DLD1 (cell line): ENCODE data around the gene TMCC3.

Source experiments
- in situ Hi-C: cut with HindIII; loops from 2 replicates; pipeline ENCODE4 v1.10.0; 2017; ENCODE audit warnings: low sequenced_read_pairs

The TMCC3 gene

DNA sequence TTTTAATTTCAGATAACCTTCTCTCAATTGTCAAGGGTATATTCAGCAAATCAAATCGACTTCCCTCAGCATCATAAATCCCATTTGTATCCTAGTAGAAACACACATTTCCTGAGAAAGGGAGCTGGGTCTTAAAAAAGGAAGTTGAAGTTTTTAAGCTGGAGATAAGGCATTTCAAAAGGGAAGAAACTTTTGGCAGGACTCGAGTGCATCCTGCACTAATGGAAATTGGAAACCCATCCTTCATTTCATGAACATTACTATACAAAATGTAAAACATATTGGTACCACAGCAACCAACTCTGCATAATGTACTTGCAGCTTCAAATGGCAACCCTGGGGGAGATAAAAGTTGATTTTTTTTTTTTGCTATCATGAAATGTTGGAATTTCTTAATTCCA is 23.7 kb upstream of the TMCC3 start:
- in situ Hi-C loops = no loop called here

DNA sequence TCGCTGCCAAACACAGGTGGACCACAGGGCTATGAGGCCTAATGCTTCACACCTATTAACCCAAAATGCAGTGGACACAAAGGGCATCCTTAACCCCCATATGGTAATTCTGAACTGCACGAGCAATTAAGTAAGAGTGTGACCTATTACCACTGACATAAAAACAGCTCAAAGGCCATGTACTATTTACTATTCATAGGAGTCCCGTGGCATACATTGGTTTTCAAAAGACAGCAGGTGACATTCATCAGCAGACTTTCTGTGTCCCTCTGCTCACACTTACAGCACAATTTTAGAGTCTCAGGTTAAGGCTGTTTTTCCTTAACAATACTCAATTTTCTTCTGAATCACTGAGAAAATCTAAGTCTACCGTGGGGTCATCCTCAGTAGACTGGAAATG is 23.1 kb upstream of the TMCC3 start:
- in situ Hi-C loops = no loop called here

DNA sequence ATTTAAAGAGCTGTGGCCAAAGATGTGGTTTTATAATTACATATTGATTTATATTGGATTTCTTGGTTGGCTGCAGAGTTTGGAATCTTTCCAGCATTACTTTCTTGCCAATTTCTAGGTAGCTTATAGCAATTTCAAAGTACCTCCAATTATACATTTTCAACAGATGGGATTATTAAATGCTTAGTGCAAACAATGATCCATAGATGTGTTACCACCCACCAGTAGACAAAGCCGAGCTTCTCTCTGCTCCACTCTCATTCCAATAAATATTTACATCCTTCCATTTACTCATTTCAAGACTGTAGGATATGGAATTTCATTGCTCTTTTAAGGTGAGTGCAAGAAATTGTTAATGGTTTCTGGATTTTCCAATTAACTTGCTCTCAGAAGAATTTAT is 21.6 kb upstream of the TMCC3 start:
- in situ Hi-C loops = no loop called here

DNA sequence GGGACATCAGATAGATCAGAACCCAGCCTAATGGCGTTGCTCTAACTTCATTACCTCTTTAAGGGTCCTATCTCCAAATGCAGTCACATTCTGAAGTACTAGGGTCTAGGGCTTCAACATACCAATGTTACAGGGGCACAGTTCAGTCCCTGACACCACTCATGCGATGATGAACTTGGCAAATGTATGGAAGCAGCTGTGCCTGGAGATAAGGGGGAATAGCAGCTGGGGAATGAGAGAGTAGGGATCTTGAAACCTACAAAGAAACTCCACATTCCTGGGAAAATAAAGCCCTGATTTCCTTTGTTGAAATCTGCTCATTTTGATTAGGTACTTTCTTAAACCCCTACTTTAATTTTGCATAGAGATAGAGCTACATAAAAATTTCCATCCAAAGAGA is 20.5 kb upstream of the TMCC3 start:
- in situ Hi-C loops = no loop called here

DNA sequence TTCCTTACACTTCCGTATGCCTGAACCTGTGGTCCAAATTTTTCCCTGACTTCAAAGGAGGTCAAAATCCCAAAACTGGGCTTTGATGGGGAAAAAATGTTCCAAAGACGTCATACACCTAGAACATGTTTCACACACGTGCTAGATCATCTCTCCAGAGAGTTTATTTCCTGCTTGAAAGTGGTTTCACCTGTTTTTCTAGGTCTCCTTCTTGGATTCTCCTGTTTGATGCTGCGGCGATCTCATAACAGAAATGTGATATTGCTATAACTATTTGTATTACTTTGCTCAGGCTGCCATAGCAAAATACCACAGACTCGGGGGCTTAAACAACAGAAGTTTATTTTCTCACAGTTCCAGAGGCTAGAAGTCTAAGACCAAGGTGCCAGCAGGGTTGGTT is 19.7 kb upstream of the TMCC3 start:
- in situ Hi-C loops = no loop called here

DNA sequence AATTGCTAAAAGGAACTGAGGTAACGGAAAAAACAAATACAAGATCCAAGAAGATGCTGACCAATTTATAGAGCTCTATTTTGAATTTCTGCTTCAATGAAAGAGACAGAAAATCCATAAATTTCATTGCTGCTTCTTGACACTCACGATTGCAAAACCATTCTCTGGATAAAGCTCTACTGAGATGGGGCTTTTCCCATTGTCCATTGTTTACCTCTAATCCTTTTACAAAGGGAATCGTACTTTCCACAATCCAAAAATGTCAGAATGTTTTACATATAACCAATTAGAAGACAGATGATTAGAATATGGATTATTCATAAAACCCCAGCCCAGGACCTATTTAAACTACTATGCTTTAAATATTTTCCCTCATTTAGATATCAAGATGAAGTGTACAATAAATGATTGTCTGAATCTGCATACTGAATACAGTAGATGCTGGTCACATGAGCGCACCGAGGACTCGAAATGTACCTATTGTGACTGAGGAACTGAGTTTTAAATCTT is 16.7 kb upstream of the TMCC3 start:
- in situ Hi-C loops = no loop called here

DNA sequence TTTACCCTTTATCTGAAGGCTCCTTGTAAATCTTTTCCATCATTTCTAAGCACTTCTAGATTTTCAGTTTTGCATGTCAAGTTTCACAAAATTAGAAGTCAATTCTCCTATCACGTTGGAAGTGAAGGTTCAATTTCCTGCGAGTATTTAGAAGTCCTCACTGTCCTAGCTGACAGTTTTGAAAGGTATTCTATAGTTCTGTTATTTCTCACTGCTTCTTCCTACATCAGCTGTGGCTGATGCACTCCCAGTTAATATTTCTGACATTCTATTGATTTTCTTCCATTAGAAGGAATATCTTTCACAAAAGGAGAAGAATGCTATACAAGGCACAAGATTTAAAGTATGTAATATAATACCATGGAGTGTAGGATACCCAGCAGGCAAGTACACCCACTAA is 15.8 kb upstream of the TMCC3 start:
- in situ Hi-C loops = no loop called here

DNA sequence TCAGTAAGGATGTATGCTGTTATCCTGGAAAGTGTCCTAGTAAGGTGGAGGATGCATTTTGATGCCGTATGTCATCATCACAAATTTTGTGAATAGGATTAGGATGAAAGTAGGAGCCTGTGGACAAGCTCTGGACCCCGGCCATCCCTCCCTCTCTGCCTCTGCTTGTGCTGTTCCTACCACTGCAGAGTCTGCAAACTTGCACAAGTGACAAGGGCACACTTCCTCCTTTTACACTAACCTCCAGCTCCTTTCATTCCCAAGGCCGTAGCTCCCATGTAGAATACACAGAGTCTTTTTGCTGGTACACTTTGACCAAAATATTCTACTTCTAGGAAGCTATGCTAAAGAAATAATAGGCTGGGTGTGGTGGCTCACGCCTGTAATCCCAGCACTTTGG is 13.3 kb upstream of the TMCC3 start:
- in situ Hi-C loops = no loop called here

DNA sequence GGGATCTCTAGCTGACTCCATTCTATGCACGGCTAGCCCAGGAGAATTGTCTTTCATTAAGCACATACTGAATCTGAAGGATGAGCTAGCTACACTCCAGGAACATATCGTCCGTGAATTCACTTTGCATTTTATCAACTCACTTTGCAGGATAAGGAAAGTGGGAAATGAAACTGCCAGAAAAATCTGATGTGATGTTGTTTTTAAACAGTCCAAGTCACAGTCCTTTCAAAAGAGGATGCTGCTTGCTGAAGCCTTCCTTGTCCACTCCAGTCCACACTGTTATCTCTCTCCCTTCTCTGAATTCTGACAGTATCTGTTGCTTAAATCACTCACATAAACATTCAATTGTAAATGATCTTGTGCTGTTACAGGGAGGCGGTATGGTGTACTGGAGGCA is 12.7 kb upstream of the TMCC3 start:
- in situ Hi-C loops = no loop called here

DNA sequence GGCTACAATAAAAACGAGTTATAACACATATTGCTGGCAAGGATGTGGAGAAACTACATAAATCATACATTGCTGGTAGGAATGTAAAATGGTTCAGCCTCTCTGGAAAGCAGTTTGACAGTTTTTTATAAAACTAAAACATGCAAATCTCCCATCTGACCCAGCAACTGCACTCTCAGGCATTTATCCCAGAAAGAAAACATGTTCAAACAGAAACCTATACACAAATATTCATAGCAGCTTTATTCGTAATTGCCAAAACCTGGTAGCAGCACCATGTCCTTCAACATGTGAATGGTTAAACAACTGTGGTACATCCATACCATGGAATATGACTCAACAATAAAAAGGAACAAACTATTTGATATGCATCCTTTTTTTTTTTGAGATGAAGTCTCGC is 10.1 kb upstream of the TMCC3 start:
- in situ Hi-C loops = no loop called here

DNA sequence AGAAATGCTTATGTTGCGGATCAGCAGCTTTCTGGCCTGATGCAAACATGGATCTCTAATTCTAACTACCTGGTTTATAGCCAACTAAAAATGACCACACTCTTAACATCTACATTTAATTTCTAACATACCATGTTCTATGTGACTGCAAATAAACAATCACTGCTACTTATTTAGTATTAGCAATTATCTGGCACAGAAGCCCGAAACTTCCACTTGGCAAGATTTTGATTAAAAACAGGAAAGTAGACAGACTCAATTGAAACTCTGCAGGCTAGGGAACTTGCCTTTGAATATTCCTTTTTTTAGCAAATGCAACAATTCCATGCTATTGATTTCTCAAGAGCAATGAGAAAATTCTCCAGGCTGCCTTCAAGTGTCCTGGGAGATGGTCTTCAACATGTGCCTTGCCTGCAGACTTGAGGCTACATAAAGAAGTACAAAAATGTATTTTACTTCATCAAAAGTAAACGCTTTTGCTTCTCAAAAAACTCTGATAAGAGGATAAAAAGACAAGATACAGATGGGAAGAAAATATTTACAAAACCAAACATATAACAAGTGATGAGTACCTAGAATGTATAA is 9.1 kb upstream of the TMCC3 start:
- in situ Hi-C loops = no loop called here

DNA sequence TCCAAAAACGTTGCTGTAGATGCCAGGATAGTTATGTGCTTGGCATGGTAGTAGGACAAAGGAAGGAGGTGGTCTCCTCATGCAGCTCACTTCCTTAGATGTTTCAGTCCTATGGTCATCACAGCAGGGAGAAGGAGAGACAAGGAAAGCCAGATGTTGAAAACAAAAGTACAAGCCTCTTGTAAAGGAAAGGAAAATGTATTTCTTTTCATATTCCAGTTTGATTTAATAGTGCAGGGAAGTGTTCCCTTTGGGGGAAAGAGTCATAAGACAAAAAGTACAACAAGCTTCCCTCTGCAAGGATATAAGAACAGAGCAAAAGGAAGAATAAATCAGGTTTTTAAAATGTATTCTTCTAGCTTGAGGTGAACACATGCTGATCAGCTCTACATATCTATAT is 8.6 kb upstream of the TMCC3 start:
- in situ Hi-C loops = no loop called here

DNA sequence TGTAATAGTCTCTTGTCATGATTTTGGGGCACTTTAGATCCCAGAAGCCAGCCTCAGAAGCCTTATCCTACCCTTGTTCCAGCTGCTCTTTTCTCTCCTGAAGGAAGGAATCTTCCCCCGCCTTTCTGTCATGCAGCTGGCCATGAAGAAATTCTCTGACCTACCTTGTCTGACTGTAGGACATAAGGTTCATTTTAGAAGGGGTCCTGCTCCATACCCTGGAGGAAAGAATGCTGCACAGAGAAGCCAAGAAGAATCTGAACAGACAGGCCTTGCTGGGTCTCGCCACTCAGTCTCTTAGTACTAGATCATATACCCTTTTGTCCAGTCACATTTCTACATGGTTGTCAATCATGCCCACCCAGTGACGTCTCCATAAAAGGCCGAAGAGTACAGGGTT is 6.2 kb upstream of the TMCC3 start:
- in situ Hi-C loops = no loop called here

DNA sequence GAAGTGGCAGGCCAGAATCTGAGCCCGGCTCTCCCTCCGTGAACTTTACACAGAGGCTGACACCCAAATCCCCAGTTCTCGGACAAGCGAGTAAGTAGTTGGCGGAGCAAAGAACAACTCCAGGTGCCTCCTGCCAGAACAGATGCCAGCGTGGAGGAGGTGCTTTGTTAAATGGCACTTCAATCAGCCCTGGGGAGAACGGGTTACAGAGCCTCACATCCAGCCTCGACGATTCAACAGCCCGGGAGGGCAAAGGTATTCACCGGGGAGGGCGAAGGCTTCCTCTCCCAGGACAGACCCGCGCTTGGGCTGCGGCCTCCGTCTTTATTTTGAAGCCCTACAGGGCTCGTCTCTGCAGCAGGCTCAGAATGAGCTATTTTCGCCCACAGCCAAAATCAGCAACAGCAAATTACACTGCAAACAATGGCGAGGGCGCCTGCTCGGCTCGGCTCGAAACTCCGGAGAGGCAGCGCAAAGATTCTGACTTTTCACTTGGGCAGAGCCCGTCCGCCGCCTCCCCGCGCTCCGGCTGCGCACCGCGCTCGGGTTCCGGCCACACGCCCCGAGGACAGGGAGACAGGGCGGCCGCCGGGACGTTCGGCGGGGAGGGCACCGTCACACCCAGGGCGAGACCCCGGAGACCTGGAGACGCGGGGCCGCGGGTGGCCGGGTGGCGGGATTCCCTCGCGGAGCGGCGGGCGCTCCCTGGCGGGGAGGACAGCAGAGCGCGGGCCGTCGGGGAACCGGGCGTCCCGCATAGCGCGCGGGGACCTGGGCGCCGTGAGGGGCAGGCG is 811 bp downstream of the TMCC3 start:
- in situ Hi-C loops = no loop called here

DNA sequence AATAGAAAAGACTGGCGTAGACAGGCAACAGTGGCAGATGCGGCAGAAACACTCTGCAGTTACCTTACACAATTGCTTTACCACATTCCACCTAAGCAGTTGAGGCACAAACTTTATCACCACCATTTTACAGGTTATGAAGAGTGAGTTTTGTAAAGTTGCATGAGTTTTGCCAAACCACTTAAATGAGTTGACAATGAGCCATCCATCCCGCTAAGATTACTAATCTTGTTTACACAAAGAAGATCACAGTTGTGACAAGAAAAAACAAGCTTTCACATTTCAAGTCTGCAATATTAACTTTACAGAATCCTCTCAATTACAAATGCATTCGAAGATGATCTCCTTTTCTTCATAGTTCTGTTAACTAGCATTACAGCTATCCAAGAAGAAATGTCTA is 1.8 kb downstream of the TMCC3 start:
- in situ Hi-C loops = no loop called here

DNA sequence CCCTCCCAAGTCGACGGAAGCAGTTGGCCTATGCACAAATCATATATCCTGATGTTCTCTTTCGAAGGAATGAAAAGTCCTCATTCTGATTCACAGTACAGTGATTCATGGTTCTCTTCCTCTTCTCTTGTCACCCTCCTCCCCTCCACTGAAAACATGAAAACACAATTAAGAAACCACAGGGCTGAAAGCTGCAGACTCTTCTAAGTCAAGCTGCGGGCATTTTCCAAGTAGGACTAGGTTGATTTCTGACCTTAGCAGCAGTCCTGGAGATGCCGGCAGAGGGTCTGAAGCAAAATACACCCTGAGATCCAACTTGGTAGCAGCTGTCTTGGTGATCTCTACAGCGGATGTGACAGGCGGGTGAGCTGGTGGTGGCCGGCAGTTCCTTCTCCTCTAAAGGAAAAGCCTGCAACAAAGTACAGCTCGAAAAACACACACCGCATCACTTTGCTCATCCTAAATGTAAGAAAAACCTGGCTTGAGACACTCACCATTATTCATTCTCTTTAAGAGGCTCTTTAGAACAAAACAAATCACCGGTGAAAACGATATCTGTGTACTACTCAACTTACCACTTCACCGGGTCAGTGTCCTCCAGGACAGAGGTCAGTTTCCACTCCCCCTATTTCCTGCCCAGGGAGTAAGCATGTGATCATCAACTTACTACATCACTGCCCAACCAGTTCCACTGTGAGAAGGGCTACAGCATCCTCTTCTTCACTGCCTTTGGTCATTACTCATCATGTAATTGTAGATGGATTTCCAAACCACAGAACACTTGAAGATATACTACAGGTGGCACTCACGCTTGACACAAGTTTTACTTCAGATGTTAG is 6.0 kb downstream of the TMCC3 start:
- in situ Hi-C loops = no loop called here

DNA sequence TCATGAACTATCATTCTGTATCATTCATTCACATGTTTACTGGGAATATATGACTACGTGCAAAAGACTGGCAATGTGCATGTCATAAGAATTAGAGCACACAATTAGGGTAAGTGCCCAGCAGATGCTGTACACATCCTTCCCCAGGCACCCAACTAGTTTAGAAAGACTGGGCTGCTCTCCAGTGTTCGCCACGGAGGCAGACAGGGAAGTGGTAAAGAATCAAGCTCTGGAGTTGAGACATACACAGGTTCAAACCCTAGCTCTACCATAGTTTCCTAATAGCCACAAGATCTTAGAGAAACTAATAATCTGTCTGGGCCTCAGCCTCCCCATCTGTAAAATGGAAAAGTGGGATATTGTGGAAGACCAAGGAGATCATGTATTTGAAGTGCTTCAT is 6.8 kb downstream of the TMCC3 start:
- in situ Hi-C loops = no loop called here

DNA sequence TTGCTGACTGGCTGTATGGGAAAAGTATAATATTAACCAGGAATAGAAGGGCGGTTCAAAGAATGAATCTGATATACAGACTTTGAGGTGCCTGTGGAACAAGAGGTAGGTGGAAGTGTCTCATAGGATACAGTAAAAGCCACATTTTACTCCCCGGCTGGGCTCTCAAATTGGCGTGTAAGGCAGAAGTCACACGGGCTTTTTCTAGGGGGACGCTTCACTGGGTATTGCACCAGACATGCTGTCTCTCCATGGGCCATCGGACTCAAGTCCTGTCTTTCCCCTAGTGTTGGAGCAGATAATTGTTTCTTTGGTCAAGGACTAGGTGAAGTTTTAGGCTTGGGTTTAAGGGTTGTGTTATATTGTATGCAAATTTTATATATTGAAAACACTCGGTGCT is 9.1 kb downstream of the TMCC3 start:
- in situ Hi-C loops = no loop called here

DNA sequence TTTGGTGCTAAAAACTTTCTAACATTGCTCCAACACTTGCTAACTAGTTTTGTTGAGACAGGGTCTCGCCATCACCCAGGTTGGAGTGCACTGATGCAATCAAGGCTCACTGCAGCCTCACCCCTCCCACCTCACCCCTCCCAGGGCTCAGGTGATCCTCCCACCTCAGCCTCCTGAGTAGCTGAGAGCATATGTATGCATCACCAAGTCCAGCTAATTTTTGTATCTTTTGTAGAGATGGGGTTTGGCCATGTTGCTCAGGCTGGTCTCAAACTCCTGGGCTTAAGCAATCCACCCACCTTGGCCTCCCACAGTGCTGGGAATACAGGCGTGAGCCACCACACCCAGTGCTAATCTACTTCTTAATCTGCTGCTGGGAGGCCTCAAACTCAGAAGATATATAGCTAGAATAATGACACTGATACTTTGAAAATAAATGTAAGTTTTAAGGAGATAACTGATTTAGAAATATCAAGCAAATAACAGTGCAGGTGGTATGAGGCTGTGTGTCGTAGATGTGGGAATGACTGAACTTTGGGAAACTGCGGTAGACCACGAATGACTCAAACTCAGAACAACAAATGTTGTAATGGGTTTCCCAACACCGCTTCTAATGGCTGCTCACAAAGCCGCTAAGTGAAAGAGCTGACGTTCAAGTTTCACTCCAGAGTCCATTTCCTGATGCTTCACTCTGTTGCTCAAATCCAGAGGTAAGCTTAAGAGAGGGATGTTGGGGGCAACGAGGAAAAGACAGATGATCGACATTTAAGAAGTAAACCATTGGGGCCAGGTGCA is 10.0 kb downstream of the TMCC3 start:
- in situ Hi-C loops = no loop called here

DNA sequence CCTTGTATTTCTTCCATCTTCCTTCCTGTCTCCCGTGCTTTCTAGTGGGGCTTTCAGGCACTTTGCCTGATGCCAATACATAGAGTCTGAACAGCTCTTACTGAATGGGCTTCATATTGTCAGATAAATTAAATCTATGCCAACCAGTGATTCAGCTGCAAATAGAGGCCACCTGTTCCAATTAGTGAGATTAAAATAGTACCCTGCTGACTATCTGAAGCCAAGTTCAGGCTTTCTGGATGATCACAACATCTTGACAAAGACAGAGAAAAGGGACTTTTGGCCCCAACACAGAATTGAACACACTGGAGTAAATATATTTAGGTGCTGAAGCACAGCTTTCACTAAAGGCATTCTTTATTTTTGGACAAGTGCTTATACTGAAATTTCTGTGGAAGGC is 11.8 kb downstream of the TMCC3 start:
- in situ Hi-C loops = no loop called here
